Right ventricle myocardium inferior (tissue), 1 donor: ENCODE measurements around the gene CLDN18. TPM values are rescaled to one million over a fixed set of nuclear protein-coding genes. Genes with fewer than 3 reads are reported as not detected.
A peak's percentile ranks its signal among the peaks of the same experiment; 100 is the strongest.

Experiments used
- ATAC-seq: fragments of 200-7000 bp; cut with Tn5 transposase; one replicate; pipeline ENCODE4 v1.9.1; 2020; ENCODE audit warnings: mild to moderate bottlenecking, moderate library complexity
- DNase-seq: peaks from one replicate; pipeline ENCODE4 v3.0.0; 2021; ENCODE audit errors: missing footprints
- intact Hi-C: fragments of 100-400 bp; cut with DNase I; formaldehyde crosslinking; loops from one replicate; pipeline ENCODE4 v1.11.0; 2022
- total RNA-seq: library from RNA; stranded (reverse); fragmentation: NEBNext Ultra II Directional; extraction: Animal tissue kit (Norgen Biotek cat#: 25700); gene quantifications from one replicate; pipeline ENCODE4 v1.2.1, GENCODE V29; 2021
- donor health status: DM: no; HTN: yes; CAD: no; lungs with severe emphysema.

CLDN18 gene
- total RNA-seq, 1 donor from 2014 or later = not detected

- DNase-seq = no peak
- intact Hi-C loops = loop anchor here (5.0 kb wide), 1 partner anchor 945 kb away; no protein-coding TSS in a partner anchor
- ATAC-seq = peak; percentile 57
Measured at GRCh38 chr3:138051947-138052802, 42.2 kb downstream of the CLDN18 start.

GRCh38 chr3:138054057-138054456 lies 44.1 kb downstream of the CLDN18 start:
- DNase-seq (no peak), ATAC-seq (no peak)
- intact Hi-C loops = loop anchor here (5.0 kb wide), 1 partner anchor 947 kb away; no protein-coding TSS in a partner anchor

- intact Hi-C loops = no loop called here
- DNase-seq (no peak), ATAC-seq (no peak)
Measured at GRCh38 chr3:138057384-138057783, 47.4 kb downstream of the CLDN18 start.

GRCh38 chr3:138059261-138059660 lies 49.3 kb downstream of the CLDN18 start:
- intact Hi-C loops = no loop called here
- DNase-seq = no peak
- ATAC-seq = peak; percentile 73

GRCh38 chr3:138060792-138061191 lies 50.8 kb downstream of the CLDN18 start:
- ATAC-seq = no peak
- DNase-seq = no peak
- intact Hi-C loops = no loop called here

- intact Hi-C loops = no loop called here
- no peak for ATAC-seq
Measured at GRCh38 chr3:138062037-138062436, 52.1 kb downstream of the CLDN18 start.

GRCh38 chr3:138062626-138063025 lies 52.7 kb downstream of the CLDN18 start:
- intact Hi-C loops = no loop called here
- ATAC-seq = no peak
- no peak for DNase-seq

More at GRCh38 chr3:138062037-138062436, 52.1 kb downstream of the CLDN18 start:
- DNase-seq = no peak

- intact Hi-C loops = no loop called here
- DNase-seq (no peak), ATAC-seq (no peak)
Measured at GRCh38 chr3:138063416-138063815, 53.5 kb downstream of the CLDN18 start.

GRCh38 chr3:138065949-138066348 lies 56.0 kb downstream of the CLDN18 start:
- intact Hi-C loops = no loop called here

GRCh38 chr3:138066383-138066782 lies 56.4 kb downstream of the CLDN18 start:
- DNase-seq (no peak), ATAC-seq (no peak)
- intact Hi-C loops = no loop called here

More at GRCh38 chr3:138065949-138066348, 56.0 kb downstream of the CLDN18 start:
- DNase-seq (no peak), ATAC-seq (no peak)

GRCh38 chr3:138066972-138067371 lies 57.0 kb downstream of the CLDN18 start:
- intact Hi-C loops = no loop called here
- ATAC-seq (no peak), DNase-seq (no peak)

- ATAC-seq = no peak
- DNase-seq = no peak
- intact Hi-C loops = loop anchor here (1.0 kb wide), 1 partner anchor 50 kb away; no protein-coding TSS in a partner anchor
Measured at GRCh38 chr3:138068046-138068445, 58.1 kb downstream of the CLDN18 start.

- peak; percentile 88 for DNase-seq
- intact Hi-C loops = loop anchor here (1.0 kb wide), 1 partner anchor 50 kb away; no protein-coding TSS in a partner anchor
- ATAC-seq = peak; percentile 89
Measured at GRCh38 chr3:138068579-138069174, 58.7 kb downstream of the CLDN18 start.

GRCh38 chr3:138070006-138070405 lies 60.0 kb downstream of the CLDN18 start:
- DNase-seq (no peak), ATAC-seq (no peak)
- intact Hi-C loops = loop anchor here (10.0 kb wide), 1 partner anchor 345 kb away; no protein-coding TSS in a partner anchor

- intact Hi-C loops = loop anchor here (10.0 kb wide), 1 partner anchor 342 kb away; no protein-coding TSS in a partner anchor
- no peak for ATAC-seq
- no peak for DNase-seq
Measured at GRCh38 chr3:138072796-138073195, 62.8 kb downstream of the CLDN18 start.

GRCh38 chr3:138078096-138078495 lies 68.1 kb downstream of the CLDN18 start:
- no peak for ATAC-seq
- intact Hi-C loops = loop anchor here (10.0 kb wide), 1 partner anchor 337 kb away; no protein-coding TSS in a partner anchor
- DNase-seq = no peak

GRCh38 chr3:138078901-138079344 lies 69.0 kb downstream of the CLDN18 start:
- ATAC-seq (no peak), DNase-seq (no peak)
- intact Hi-C loops = loop anchor here (10.0 kb wide), 1 partner anchor 336 kb away; no protein-coding TSS in a partner anchor

GRCh38 chr3:138079901-138080300 lies 69.9 kb downstream of the CLDN18 start:
- no peak for DNase-seq
- no peak for ATAC-seq
- intact Hi-C loops = loop anchor here (10.0 kb wide), 1 partner anchor 335 kb away; no protein-coding TSS in a partner anchor

- ATAC-seq (peak; percentile 18), DNase-seq (no peak)
- intact Hi-C loops = no loop called here
Measured at GRCh38 chr3:138081371-138082084, 71.6 kb downstream of the CLDN18 start.
